GM12878 (cell line): ENCODE measurements around the gene PAX3. TPM values are rescaled to one million over a fixed set of nuclear protein-coding genes. Genes with fewer than 3 reads are reported as not detected.

Experiments
- ATAC-seq: fragments of 200-7000 bp; cut with Tn5 transposase; 3 replicates; pipeline ENCODE4 v1.9.1; 2020; ENCODE audit warnings: mild to moderate bottlenecking, moderate library complexity
- BruUV-seq: library from RNA; stranded (reverse); fragments of 400-500 nt; replicated peaks from 2 replicates; lab custom pipeline; 2021; lab: Mats Ljungman, UMichigan
- CTCF ChIA-PET: fragments of 300-600 bp; sonication (Branson Sonifier 250); formaldehyde crosslinking; extraction: SDS; loops from one replicate; lab custom pipeline; 2021; ENCODE audit warnings: inconsistent platforms; lab: Yijun Ruan, JAX
- POLR2A ChIA-PET: fragments of 350-600 bp; formaldehyde crosslinking; extraction: SDS; loops from one replicate; lab custom pipeline; 2021; ENCODE audit warnings: inconsistent platforms; lab: Charles Lee
- RAD21 ChIA-PET: fragments of 300-600 bp; sonication (Branson Sonifier 250); formaldehyde crosslinking; loops from one replicate; lab custom pipeline; 2023; ENCODE audit warnings: antibody characterized with exemption; ENCODE audit not compliant: unreplicated experiment; lab: Charles Lee
- SMC1A ChIA-PET: fragments of 300-600 bp; sonication (Branson Sonifier 250); formaldehyde crosslinking; loops from one replicate; lab custom pipeline; 2023; ENCODE audit not compliant: unreplicated experiment, uncharacterized antibody; lab: Charles Lee
- DNase-seq: peaks from one replicate; pipeline ENCODE4 v3.0.0-alpha.2; 2011; ENCODE audit warnings: low read depth, low spot score
- FAIRE-seq: peaks from 3 replicates; lab custom pipeline; 2011; peaks lifted over from hg19 to GRCh38; lab: Jason Lieb, UNC
- H2AFZ ChIP-seq: 2 replicates; pipeline ENCODE4 v1.6.0; 2011; ENCODE audit warnings: low read depth, low read length, control low read depth; ENCODE audit not compliant: control insufficient read depth
- H3K27ac ChIP-seq: 2 replicates; pipeline ENCODE4 v1.5.1; 2011; ENCODE audit warnings: control low read depth; ENCODE audit not compliant: control insufficient read depth, insufficient read depth
- H3K27me3 ChIP-seq, 2 experiments: replicated peaks in 1 of 2; 2 replicates each; pipeline versions ENCODE4 v1.6.0 to v1.6.1; 2011; ENCODE audit warnings: low read length in 1 of 2; ENCODE audit not compliant: control insufficient read depth in 2 of 2, insufficient read depth in 2 of 2
- H3K36me3 ChIP-seq, 2 experiments: 2 replicates each; pipeline ENCODE4 v1.5.1; 2011; ENCODE audit warnings: low read length in 1 of 2; ENCODE audit not compliant: control insufficient read depth in 2 of 2, insufficient read depth in 2 of 2
- H3K4me1 ChIP-seq: 2 replicates; pipeline ENCODE4 v1.6.1; 2011; ENCODE audit warnings: mild to moderate bottlenecking, low read length, moderate library complexity, mixed read lengths; ENCODE audit not compliant: control insufficient read depth, insufficient read depth
- H3K4me2 ChIP-seq: 2 replicates; pipeline ENCODE4 v1.6.0; 2011; ENCODE audit warnings: control low read depth; ENCODE audit not compliant: control insufficient read depth, insufficient read depth
- H3K4me3 ChIP-seq: fragments of 200-600 bp; sonication (generic); 2 replicates; pipeline ENCODE4 v1.5.1; 2016
- H3K79me2 ChIP-seq: 2 replicates; pipeline ENCODE4 v1.6.0; 2011; ENCODE audit warnings: low read length; ENCODE audit not compliant: control insufficient read depth, insufficient read depth
- H3K9ac ChIP-seq: 2 replicates; pipeline ENCODE4 v1.8.0; 2011; ENCODE audit warnings: low read length, control low read depth, mixed read lengths; ENCODE audit not compliant: control insufficient read depth, insufficient read depth
- H3K9me3 ChIP-seq: replicated peaks from 3 replicates; pipeline ENCODE4 v1.5.1; 2011; ENCODE audit warnings: mild to moderate bottlenecking, low read length; ENCODE audit not compliant: control insufficient read depth, insufficient read depth
- H4K20me1 ChIP-seq: 2 replicates; pipeline ENCODE4 v1.6.0; 2011; ENCODE audit not compliant: control insufficient read depth, insufficient read depth
- DPF2 ChIP-seq: fragments of 450-650 bp; IDR thresholded peaks from 2 replicates; pipeline ENCODE4 v1.6.1; 2017; ENCODE audit warnings: mild to moderate bottlenecking
- EP300 ChIP-seq, 2 experiments: fragments of 150-350 bp in 1 of 2; IDR thresholded peaks; 2 replicates each; pipeline ENCODE4 v1.6.1; 2011 to 2012; ENCODE audit warnings: low read depth in 2 of 2, low read length in 2 of 2, borderline replicate concordance in 1 of 2, improper control_type of control experiment in 1 of 2, inconsistent platforms in 1 of 2; ENCODE audit not compliant: control insufficient read depth in 1 of 2
- FOXK2 ChIP-seq: fragments of 450-650 bp; IDR thresholded peaks from 2 replicates; pipeline ENCODE4 v1.6.1; 2017; ENCODE audit warnings: mild to moderate bottlenecking, moderate library complexity
- NFXL1 ChIP-seq: fragments of 450-650 bp; IDR thresholded peaks from 2 replicates; pipeline ENCODE4 v1.6.1; 2017; ENCODE audit warnings: antibody characterized with exemption, mild to moderate bottlenecking, borderline replicate concordance
- SIX5 ChIP-seq: IDR thresholded peaks from 2 replicates; pipeline ENCODE4 v1.6.1; 2011; ENCODE audit warnings: mild to moderate bottlenecking, low read depth, low read length, moderate library complexity; ENCODE audit not compliant: severe bottlenecking
- SMARCA5 ChIP-seq: fragments of 450-650 bp; IDR thresholded peaks from 2 replicates; pipeline ENCODE4 v1.6.1; 2017; ENCODE audit warnings: mild to moderate bottlenecking
- STAT1 ChIP-seq: fragments of 450-650 bp; conservative IDR thresholded peaks from 2 replicates; pipeline ENCODE4 v1.6.1; 2014; ENCODE audit warnings: antibody characterized with exemption, mild to moderate bottlenecking
- TARDBP ChIP-seq: IDR thresholded peaks from 2 replicates; pipeline ENCODE4 v1.6.1; 2016; ENCODE audit warnings: borderline replicate concordance
- TCF12 ChIP-seq: IDR thresholded peaks from 2 replicates; pipeline ENCODE4 v1.6.1; 2011; ENCODE audit warnings: low read depth, mild to moderate bottlenecking, low read length
- TCF3 ChIP-seq: IDR thresholded peaks from 2 replicates; pipeline ENCODE4 v1.6.1; 2012; ENCODE audit warnings: low read depth, mild to moderate bottlenecking, low read length, borderline replicate concordance; ENCODE audit not compliant: insufficient read depth
- TCF7 ChIP-seq: IDR thresholded peaks from 2 replicates; pipeline ENCODE4 v1.6.1; 2014; ENCODE audit warnings: antibody characterized with exemption, borderline replicate concordance
- ZNF274 ChIP-seq: IDR thresholded peaks from one replicate; pipeline ENCODE4 v1.8.0; 2011; ENCODE audit not compliant: insufficient read length, insufficient read depth
- ZNF384 ChIP-seq: IDR thresholded peaks from 2 replicates; pipeline ENCODE4 v1.6.1; 2012; ENCODE audit warnings: low read depth, mild to moderate bottlenecking, low read length, improper control_type of control experiment, borderline replicate concordance
- ZNF622 ChIP-seq: fragments of 450-650 bp; IDR thresholded peaks from 2 replicates; pipeline ENCODE4 v1.6.1; 2017; ENCODE audit warnings: mild to moderate bottlenecking, inconsistent platforms
- WGBS: methylation state at CpG from one replicate; pipeline ENCODE4 v1.1.6; 2016; ENCODE audit warnings: low lambda C conversion rate; ENCODE audit not compliant: insufficient replicate concordance, insufficient coverage; ENCODE audit errors: missing lambda C conversion rate; 5-methylcytosine and 5-hydroxymethylcytosine counted together
- in situ Hi-C: fragments of 300-500 bp; cut with MboI; formaldehyde crosslinking; loops from 9 replicates; pipeline ENCODE4 v1.14.3; 2018; ENCODE audit warnings: mixed read lengths
- intact Hi-C: fragments of 100-400 bp; cut with micrococcal nuclease; formaldehyde crosslinking; loops from one replicate; pipeline ENCODE4 v1.14.2; 2022; ENCODE audit not compliant: unreplicated experiment
- polyA plus RNA-seq, 11 experiments: library from polyadenylated mRNA; depleted of rRNA in 4 of 11; unstranded in 6 of 11; stranded (reverse) in 5 of 11; fragments of >200 nt; fragmentation: Nextera tagmentation in 4 of 11; fragmentation: Illumina TruSeq in 1 of 11; extraction: Ambion mirVana in 4 of 11; extraction: Trizol in 1 of 11; gene quantifications; 1 replicate in 1 of 11; 2 replicates in 10 of 11; pipeline versions ENCODE4 v1.2.1 to v1.2.3, GENCODE V29; 2011 to 2016; ENCODE audit warnings: inconsistent platforms in 2 of 11, missing spikeins in 2 of 11, low read depth in 1 of 11
- total RNA-seq, 4 experiments: library from RNA; depleted of rRNA in 3 of 4; stranded (reverse); fragments of >200 nt in 3 of 4; fragmentation: Illumina TruSeq in 1 of 4; extraction: Trizol in 1 of 4; gene quantifications; 2 replicates each; pipeline versions ENCODE4 v1.2.1 to v1.2.3, GENCODE V29; 2013 to 2021
- TF ChIP-seq, protein P1 (sequence below): fragments of 450-650 bp; IDR thresholded peaks from 2 replicates; pipeline ENCODE4 v1.6.1; 2016; ENCODE audit warnings: mild to moderate bottlenecking, moderate library complexity, borderline replicate concordance
- TF ChIP-seq, protein P2 (sequence below): IDR thresholded peaks from 2 replicates; pipeline ENCODE4 v1.6.1; 2011; ENCODE audit warnings: mild to moderate bottlenecking, low read depth, low read length, moderate library complexity; ENCODE audit not compliant: insufficient replicate concordance
- TF ChIP-seq, protein P3 (sequence below): fragments of 450-650 bp; IDR thresholded peaks from 2 replicates; pipeline ENCODE4 v1.6.1; 2017; ENCODE audit warnings: mild to moderate bottlenecking, moderate library complexity

Gene PAX3
- total and polyA plus RNA-seq, 10 of the 15 experiments (the other 5 are each of a cell fraction or from before 2014, with no cell fraction given): not detected

DNA sequence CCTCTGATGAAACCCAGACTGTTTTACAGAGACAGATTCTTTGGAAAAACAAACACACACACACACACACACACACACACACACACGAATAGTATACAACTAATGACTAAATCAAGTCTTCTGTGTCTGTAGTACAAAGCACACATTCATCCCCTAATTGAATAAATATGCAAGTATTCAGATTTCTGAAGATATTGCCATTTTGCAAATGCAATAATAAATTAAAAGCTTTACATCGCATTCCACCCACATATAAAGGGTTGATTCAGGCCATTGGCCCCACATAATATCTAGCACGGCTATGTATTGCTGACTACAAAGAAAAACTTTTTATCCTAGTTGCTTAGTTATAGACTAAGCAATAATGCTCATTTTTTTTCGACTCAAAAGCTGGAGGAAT, 86.2 kb downstream of the PAX3 start:
- ChIA-PET POLR2A (no interaction called here), SMC1A (no interaction called here), CTCF (no interaction called here), RAD21 (interaction anchor here (0.6 kb wide), 1 partner anchor 154 kb away, joined by 4 read pairs; no protein-coding TSS in a partner anchor)
- no peak overlapping the region for H3K4me2 ChIP-seq
- H4K20me1 ChIP-seq: no peaks in the 10 kb centered on the region
- FAIRE-seq: no peak
- ATAC-seq: no peak
- H3K27me3 ChIP-seq: no peaks in the 10 kb centered on the region
- H3K4me3 ChIP-seq: no peak overlapping the region
- no peaks in the 10 kb centered on the region for H3K36me3 ChIP-seq
- DNase-seq: no peak
- intact Hi-C loops (no loop called here), in situ Hi-C loops (no loop called here)
- H2AFZ ChIP-seq: no peak overlapping the region
- no peaks in the 10 kb centered on the region for H3K79me2 ChIP-seq
- 27% methylated on average over 4 of the region's 4 CpGs for WGBS
- no peak overlapping the region for H3K9ac ChIP-seq
- H3K9me3 ChIP-seq: no peaks in the 10 kb centered on the region
- H3K27ac ChIP-seq: no peak overlapping the region
- no TSS peak for BruUV-seq
- H3K4me1 ChIP-seq: no peaks in the 10 kb centered on the region
- TF ChIP-seq TCF12 (no peak), DPF2 (no peak), EP300 (IDR thresholded peaks at IDR 0.05; ENCODE audit: borderline replicate concordance in 1 of 2, control insufficient read depth in 1 of 2, low read depth in 2 of 2, low read length in 2 of 2) (no peak), ZNF622 (no peak), ZNF384 (no peak), NFXL1 (no peak), STAT1 (no peak), TARDBP (no peak), SMARCA5 (no peak), TCF7 (no peak), FOXK2 (no peak), ZNF274 (no peak), SIX5 (no peak), TCF3 (no peak)
- TF ChIP-seq, protein P1, sequence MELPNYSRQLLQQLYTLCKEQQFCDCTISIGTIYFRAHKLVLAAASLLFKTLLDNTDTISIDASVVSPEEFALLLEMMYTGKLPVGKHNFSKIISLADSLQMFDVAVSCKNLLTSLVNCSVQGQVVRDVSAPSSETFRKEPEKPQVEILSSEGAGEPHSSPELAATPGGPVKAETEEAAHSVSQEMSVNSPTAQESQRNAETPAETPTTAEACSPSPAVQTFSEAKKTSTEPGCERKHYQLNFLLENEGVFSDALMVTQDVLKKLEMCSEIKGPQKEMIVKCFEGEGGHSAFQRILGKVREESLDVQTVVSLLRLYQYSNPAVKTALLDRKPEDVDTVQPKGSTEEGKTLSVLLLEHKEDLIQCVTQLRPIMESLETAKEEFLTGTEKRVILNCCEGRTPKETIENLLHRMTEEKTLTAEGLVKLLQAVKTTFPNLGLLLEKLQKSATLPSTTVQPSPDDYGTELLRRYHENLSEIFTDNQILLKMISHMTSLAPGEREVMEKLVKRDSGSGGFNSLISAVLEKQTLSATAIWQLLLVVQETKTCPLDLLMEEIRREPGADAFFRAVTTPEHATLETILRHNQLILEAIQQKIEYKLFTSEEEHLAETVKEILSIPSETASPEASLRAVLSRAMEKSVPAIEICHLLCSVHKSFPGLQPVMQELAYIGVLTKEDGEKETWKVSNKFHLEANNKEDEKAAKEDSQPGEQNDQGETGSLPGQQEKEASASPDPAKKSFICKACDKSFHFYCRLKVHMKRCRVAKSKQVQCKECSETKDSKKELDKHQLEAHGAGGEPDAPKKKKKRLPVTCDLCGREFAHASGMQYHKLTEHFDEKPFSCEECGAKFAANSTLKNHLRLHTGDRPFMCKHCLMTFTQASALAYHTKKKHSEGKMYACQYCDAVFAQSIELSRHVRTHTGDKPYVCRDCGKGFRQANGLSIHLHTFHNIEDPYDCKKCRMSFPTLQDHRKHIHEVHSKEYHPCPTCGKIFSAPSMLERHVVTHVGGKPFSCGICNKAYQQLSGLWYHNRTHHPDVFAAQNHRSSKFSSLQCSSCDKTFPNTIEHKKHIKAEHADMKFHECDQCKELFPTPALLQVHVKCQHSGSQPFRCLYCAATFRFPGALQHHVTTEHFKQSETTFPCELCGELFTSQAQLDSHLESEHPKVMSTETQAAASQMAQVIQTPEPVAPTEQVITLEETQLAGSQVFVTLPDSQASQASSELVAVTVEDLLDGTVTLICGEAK: no peak
- TF ChIP-seq, protein P2, sequence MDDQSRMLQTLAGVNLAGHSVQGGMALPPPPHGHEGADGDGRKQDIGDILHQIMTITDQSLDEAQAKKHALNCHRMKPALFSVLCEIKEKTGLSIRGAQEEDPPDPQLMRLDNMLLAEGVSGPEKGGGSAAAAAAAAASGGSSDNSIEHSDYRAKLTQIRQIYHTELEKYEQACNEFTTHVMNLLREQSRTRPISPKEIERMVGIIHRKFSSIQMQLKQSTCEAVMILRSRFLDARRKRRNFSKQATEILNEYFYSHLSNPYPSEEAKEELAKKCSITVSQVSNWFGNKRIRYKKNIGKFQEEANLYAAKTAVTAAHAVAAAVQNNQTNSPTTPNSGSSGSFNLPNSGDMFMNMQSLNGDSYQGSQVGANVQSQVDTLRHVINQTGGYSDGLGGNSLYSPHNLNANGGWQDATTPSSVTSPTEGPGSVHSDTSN: no peak
- TF ChIP-seq, protein P3, sequence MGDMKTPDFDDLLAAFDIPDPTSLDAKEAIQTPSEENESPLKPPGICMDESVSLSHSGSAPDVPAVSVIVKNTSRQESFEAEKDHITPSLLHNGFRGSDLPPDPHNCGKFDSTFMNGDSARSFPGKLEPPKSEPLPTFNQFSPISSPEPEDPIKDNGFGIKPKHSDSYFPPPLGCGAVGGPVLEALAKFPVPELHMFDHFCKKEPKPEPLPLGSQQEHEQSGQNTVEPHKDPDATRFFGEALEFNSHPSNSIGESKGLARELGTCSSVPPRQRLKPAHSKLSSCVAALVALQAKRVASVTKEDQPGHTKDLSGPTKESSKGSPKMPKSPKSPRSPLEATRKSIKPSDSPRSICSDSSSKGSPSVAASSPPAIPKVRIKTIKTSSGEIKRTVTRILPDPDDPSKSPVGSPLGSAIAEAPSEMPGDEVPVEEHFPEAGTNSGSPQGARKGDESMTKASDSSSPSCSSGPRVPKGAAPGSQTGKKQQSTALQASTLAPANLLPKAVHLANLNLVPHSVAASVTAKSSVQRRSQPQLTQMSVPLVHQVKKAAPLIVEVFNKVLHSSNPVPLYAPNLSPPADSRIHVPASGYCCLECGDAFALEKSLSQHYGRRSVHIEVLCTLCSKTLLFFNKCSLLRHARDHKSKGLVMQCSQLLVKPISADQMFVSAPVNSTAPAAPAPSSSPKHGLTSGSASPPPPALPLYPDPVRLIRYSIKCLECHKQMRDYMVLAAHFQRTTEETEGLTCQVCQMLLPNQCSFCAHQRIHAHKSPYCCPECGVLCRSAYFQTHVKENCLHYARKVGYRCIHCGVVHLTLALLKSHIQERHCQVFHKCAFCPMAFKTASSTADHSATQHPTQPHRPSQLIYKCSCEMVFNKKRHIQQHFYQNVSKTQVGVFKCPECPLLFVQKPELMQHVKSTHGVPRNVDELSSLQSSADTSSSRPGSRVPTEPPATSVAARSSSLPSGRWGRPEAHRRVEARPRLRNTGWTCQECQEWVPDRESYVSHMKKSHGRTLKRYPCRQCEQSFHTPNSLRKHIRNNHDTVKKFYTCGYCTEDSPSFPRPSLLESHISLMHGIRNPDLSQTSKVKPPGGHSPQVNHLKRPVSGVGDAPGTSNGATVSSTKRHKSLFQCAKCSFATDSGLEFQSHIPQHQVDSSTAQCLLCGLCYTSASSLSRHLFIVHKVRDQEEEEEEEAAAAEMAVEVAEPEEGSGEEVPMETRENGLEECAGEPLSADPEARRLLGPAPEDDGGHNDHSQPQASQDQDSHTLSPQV: no peak
